ENCODE results near the gene INPP5F.
"Not testable (repeated sequence)": the region's sequence is repeated elsewhere in the genome, so short reads cannot be mapped to it uniquely, and the experiment has no call there.

Gene INPP5F

DNA sequence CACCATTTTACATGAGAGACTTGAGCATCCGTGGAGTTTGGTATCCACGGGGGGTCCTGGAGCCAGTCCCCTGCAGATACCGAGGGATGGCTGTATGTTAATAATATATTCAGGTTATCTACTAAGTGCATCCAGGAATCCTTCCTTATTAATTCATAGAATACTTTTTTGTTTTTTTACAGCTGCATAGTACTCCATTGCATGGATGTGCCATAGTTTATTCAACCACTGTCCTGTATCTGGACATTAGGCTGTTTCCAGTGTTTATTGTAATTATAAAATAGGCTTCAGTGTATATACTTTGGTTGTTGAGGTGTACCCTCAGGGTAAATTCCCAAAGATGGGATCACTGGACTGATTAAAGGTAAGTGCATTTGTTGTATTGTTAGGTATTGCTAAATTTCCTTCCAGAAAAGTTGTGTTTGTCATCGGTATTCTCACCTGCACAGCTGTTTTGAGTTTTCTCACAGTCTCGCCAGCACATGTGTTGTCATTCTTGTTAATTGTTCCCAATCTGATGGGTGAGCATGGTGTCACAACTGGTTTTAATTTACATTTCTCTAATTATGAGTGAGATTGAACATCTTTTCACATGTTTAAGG, 55.1 kb downstream of the INPP5F start:
- DNase-seq: no peak

DNA sequence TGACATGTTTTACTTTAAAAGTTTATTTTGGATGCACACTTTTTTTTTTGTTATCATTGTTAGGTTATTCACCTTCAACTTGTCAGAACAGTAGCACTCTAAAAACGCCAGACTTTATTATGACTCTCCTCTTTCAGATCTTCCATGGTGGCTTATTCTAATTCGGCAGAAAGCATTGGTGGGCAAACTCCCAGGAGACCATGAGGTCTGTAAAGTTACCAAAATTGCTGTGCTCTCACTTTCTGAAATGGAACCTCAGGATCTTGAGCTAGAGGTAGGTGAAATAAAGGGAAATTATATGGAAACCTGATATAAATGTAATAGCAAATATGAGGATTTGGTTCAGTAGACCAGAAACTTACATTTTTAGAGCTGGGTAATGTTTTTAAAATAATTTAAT, 55.6 kb downstream of the INPP5F start:
- DNase-seq: no peak

DNA sequence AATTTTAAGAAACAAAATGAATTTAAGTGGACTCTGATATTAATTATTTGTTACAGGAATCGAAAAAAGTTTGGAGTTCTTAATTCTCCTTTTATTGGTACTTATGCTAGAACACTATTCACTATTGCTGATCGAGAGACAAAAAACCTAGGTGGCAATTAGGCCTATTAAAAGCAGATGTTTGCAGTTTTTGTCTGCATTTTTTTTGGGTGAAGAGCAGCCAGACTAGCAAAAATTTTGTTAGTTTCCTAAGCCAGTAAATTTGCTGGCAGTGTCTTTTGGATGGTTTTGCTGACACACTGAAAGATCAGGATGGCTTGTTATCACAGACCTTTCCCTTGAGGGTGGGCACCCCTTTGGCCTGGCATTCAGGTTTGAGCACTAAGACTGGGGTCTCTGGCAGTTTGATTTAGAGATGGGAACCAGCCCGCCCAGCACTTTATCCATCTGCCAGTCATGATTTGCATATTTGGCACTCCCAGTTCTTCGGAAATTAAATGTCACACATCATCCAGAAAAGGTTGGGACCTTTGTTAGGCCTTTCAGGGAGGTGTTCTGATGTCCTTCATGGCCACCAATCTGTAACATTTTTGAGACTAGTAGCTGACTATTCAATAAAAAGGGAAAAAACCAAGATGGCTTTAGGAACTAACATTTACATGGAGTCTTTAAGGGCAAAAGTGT, 57.3 kb downstream of the INPP5F start:
- no peak for DNase-seq

DNA sequence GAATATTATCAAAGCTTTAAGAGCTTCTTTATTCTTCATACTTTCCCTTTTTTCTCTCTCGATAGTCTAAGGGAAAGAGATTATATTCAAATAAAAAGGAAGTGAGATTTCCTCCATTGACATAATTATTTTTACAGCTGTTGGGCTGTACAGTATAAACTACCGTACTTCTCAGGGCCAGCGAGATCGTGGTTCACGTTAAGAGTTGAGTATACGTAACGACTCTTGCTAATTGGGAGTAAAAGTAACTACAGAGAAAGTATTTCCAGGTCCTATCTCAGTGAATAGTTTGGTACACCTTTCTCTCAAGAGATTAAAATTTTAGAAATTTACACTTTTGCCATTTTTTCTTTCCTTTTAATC, 57.8 kb downstream of the INPP5F start:
- DNase-seq: no peak

DNA sequence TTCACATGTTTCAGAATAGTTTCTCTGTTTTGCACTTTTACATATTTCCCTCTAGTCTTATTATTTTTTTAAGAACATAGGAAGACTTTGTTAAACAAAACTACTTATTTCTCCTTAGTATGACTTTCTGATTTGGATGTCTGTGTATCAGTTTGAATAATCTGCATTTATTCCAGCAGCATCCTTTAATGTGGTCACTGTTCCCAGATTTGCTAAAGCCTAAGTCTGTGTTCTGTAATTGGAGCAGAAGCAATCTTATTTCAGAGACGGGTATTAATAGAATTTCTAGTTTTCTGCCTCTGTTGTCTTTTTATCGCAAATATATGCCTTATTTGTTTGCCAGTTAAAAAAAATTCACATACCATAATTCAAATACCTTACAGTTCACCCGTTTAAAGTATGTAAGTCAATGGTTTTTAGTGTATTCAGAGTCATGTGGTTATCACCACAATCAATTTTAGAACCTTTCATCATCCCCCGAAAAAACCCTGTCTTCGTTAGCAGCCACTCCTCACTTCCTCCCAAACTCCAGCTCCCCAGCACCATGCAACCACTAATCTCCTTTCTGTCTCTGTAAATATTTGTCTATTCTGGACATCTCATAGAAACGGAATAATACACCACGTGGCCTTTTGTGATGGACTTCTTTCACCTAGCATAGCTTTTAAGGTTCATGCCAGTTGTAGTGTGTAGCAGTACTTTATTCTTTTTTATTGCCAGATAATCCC, 58.7 kb downstream of the INPP5F start:
- DNase-seq: no peak

DNA sequence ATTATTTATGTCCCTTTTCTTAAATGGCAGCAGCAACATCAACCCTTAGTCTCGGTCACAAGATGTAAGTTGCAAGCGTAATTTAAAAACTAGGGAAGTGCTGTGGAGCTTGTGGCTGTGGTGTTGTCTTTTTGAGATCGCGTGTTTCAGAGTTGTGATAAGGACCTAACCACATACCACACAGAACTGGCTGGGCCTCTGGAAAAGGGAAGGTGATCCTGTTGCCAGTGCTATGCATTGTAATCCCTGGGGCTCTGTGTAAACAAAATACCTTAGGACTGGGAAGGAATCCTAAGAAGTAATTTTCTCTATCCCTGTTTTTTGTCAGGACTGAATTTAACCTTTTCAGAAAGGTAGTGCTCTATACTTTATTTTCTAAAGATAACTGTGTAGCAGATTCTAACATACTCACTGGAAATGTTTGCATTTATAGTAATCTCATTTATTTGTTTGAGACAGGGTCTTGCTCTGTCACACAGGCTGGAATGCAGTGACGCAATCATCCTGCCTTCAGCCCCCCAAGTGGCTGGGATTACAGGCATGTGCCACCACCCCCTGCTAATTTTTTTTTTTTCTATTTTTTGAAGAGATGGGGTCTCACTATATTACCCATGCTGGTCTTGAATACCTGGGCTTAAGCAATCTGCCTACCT, 60.4 kb downstream of the INPP5F start:
- DNase-seq: no peak

DNA sequence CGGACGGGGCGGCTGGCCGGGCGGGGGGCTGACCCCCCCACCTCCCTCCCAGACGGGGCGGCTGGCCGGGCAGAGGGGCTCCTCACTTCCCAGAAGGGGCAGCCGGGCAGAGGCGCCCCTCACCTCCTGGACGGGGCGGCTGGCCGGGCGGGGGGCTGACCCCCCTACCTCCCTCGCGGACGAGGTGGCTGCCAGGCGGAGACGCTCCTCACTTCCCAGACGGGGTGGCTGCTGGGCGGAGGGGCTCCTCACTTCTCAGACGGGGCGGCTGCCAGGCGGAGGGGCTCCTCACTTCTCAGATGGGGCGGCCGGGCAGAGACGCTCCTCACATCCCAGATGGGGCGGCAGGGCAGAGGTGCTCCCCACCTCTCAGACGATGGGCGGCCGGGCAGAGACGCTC, 69.3 kb downstream of the INPP5F start:
- DNase-seq: not testable (repeated sequence)

DNA sequence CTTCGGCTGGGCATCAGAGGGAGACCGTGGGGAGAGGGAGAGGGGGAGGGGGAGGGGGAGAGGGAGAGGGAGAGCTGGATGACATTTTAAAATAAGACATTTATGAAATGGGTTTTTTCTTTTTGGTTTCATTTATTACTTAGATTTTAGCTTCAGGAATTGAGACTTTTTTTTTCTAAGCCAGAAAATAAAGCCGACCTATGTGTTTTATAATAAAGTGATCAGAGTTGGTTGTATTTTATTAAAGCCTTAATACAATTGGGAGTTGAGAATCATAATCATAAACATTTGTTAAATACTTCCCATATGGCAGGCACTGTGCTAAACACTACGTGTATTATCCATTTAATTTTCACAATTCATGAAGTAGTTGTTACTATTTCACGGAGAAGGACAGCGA, 70.2 kb downstream of the INPP5F start:
- no peak for DNase-seq

DNA sequence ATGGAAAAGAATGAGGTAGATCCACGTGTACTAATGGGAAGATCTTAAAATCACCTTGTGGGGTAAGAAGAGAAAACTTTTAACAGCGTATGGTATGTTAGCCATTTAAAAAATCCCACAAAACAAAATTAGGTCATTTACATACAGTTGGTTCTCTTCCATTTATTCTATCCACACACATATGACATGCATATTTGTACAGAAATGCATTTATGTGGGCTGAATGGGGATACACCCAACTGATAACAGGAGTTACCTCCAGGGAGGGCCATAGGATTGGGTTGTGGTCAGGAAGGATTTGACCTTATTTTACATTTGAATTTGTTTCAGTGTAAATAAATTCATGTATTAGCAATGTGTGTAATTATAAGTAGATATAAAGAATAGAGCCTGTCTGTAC, 75.3 kb downstream of the INPP5F start:
- DNase-seq: no peak

DNA sequence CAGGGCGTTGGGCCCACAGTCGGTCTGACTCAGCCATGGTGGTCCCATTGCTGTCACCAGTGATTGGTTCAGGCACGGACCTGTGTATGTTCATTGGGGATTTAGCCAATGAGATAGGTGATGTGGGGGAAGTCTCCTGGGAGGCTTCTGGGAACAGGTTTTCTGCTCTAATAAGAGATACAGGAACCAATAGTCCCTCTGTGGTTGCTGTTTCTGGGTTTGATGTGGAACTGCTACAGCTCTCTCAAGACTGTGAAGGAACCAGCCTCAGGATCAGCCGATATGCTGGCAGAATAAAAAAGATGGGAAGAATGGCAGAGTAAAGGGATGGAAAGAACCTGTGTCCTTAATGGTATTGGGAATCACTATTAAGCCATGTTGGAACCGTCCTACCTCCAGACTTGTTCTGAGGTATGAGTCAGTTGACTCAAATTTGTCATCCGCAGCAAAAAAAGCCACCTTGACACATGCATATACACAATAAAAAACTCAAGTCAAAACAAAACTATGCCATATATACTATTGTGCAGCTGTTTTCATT, 76.2 kb downstream of the INPP5F start:
- no peak for DNase-seq

DNA sequence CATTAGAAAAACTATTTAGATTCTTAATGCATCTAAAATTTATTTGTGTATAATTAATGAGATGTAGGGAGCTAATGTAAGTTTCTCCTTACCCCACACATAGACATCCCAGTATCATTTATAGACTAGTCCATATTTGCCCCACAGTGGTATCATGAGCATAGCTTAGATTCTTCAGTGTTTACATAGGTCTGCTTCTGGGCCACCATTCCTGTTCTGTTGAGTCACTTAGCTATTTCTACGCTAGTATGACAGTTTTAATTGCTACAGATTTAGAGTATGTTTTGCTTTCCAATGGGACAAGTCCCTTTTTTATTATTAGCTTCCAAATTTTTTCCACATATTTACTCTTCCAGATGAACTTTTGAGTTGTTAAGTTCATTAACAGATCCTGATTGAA, 77.4 kb downstream of the INPP5F start:
- DNase-seq: no peak

DNA sequence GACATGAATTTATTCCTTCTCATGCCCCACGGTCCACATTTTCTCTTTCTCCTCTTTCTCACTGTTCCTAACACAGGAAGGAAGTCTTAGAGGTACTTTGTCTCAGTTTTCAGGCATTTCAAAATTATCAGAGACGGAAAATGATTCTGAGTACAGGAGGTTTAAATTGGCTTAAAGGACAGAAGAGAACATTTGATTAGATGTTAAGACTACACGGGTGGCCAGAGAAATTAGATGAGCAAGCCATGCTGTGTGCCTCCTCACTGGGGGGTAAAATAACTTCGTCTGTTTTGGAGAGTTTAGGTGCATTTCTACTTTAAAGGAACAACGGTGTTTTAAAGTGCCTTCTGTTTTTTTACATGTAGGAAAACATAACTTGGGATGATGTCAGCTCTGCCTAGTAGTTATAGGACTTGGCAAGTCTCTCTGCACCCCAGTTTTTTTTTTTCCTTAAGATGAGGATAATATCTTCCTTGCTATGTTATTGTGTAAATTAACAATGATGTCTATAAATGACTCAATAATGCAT, 79.9 kb downstream of the INPP5F start:
- DNase-seq: no peak

DNA sequence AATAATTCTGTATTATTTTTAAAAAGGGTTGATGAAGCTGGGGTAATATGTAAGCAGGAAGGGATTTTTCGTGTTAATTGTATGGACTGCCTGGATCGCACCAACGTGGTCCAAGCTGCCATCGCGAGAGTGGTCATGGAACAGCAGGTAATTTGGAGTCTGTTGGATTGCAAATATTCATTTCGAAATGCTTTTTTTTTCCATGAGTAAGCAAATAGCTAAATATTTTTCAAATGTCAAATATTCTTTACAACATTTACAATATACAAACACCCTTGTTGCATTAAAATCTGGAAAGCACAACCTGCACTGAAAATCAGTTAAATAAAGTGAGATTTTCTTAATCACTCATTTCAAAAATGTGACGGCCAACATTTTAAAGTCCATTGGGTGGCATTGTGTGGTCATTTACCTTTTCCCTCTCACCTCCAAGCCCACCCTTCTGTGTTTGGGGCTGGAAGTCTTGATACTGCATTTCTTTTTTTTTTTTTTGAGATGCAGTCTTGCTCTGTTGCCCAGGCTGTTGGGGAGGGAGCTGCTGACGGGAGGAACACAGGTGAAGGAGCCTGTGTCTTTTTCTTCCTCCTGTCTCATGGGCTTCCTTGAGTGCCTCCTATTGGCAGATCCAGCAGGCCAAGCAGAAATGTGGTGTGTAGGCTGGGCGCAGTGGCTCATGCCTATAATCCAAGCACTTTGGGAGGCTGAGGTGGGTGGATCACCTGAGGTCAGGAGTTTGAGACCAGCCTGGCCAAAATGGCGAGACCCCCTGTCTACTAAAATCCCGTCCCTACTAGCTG, 80.7 kb downstream of the INPP5F start:
- no peak for DNase-seq

DNA sequence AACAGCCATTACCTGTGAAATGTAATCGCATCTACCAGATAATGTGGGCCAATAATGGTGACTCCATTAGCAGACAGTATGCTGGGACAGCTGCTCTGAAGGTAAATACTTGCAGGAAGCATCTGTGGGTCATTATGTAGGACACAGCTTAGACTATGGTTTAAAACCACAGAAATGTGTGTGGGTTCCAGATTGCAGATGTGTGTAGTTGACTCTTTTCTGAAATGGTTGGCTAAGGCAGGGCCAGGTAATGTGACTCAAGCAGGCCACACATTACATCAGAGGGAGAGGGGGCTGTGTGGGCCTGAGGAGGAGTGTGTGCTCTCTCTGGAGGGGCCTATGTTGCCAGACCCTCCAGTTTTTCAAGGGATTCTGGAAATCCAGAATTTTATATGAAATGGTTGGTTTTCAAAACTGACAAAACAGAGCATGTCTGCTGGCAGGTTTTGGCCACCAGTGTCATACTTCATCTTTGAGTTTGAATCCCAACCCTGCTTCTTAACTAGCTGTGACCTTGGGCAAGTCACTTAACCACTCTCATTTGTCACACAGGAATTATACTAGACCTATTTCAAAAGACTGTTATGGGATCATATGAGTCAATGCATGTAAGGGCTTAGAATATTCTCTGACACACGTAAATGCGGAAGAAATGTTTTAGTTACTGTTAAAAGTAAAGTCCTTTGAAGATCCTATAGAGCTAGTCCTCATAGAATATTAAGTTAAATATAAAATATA, 82.3 kb downstream of the INPP5F start:
- no peak for DNase-seq

DNA sequence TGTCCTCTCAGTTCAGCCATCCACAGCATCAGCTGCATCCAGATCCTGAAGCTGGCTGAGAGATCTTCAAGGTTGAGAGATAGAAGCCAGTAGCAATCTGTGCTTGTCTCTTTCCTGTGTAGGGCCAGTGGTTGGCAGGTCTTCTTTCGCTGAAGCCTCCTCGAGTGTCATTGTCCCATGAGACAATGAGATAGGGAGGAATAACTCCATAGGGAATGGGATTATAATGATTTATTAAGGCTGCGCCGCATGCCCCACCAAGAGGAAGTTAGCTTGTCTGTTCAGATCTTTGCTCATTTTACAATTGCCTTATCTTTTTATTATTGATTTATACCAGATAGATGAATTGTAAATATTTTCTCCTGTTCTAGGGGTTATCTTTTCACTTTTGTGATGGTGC, 85.3 kb downstream of the INPP5F start:
- no peak for DNase-seq

DNA sequence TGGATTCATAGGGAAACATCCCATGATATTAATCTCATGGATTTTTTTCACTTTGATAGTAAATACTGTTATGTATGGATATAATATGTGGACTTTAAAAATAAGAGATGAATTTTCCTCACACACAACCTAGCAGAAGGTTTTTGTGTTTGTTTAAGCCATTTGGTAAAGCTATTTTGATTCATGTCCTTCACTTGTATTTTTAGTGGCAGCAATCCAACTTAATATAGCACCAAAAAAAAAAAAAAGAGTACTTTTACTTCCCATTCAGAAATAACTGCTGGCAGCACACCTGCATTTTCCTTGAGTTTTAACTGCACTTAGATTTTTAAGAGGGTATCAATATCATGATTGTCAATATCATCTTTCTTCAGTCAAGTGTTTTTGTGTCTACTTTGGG, 86.8 kb downstream of the INPP5F start:
- no peak for DNase-seq

DNA sequence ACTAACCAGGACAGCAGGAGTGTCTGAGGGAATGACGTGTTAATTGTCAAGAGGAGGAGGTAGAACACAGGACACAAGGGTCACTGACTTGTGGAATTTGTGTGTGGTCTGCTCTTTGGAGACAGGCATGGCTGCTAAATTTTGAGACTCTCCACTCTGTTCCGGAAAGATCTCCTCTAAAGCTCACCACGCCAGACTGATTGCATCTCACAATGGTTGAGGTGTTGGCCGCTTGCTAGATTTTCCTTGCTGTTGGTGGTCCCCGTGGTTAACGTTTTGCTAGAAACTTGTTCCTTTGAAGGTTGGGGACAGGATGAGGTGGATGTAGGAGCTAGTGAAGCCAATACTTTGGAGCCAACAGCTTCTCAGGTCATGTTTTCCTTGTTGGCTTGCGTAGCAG, 89.8 kb downstream of the INPP5F start:
- DNase-seq: no peak

DNA sequence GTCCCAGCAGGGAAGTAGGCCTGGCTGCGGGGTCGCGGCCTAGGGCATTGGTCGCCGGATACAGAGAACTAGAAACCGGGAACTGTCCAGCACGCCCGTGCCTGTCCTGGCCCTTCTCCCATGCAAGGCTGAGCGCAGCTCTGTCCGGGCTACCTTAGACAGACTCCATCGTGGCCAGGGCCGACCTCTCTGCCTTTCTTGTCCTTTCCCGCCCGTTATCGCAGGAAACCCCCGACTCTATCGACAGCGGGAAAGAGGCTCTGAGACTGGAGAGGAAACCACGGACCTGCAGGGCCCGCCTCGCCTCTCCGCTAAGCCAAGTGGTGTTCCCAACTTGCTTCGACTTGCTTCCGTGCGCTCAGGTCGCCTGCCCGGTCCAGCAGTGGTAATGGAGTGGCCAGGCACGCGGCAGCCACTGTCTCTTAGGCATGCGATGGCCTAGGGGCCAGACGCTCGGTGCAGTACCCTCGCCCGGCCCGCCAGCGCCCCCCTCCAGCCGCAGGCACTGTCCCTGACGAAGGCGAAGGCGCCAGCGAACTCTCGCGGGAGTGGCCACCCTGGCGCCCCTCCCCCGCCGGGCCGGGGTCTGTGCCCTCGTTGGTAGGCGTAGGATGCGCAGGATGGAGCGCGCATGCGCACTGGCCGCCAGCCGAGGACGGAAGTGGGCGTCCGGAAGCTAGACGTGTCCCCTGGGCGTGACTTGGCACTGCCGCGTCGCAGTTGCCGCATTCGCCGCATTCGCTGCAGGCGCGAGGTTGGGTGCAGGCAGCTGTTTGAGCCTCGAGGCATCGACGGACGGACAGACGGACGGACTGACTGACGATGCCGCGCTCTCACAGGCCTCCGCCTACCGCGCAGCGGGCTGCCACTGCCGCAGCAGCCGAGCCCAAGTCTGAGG, 92.4 kb downstream of the INPP5F start:
- DNase-seq: no peak

DNA sequence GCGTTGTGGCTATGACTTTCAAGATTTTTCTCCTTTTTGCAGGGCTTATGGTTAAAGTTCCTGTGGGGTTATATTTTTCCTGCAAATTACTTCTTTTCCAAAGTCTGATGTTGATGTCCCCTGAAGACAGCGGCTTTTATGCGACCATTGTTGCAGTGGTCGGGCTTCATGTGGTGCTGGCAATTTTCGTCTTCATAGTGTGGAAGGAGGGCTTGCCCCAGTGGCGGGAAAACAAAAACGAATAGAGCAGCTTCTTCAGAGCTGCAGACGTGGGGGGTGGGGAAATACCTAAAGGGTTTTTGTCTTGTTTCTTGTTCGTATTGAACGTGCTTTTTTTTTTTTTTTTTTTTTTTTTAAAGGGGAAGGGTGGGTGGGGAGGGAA, 93.0 kb downstream of the INPP5F start:
- no peak for DNase-seq

DNA sequence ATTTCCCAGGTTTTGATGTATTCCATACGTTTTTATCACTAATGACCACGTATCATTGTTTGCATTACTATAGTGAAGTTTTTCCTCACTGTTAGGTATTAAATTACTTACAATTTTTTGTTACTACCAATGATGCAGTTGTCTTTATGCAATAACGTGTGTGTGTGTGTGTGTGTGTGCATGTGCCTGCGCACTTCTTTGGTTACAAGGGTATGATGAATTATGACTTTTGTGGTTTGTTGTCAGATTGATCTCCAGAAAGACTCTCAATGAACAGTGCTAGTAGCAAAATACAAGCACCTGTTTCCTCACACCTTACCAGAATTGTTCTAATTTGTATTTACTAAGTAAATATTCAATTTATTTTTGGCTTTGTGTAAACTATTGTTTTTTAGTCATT, 95.3 kb downstream of the INPP5F start:
- DNase-seq: no peak

DNA sequence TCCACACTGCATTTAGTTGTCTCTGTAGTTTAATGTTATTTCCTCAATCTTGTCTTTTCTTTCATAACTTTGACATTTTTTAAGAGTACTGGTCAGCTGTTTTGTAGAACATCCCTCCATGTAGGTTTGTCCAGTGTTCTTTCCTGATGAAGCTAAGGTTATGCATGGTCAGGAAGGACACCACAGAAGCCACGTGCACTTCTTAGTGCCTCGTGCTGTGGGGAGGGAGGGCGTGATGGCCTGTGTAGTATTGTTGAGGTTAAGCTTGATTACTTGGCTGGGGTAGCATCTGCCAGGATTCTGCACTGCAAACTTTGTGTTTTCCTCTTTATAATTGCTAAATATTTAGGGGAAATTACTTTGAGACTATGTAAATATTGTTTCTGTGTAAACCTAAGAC, 98.4 kb downstream of the INPP5F start:
- no peak for DNase-seq

Measured in activated CD4-positive, CD25-positive, alpha-beta regulatory T cell (primary cell).